Measurements from ENCODE around the gene GLCE. TPM values are rescaled to one million over a fixed set of nuclear protein-coding genes. Genes with fewer than 3 reads are reported as not detected.
A peak's percentile ranks its signal among the peaks of the same experiment; 100 is the strongest.

The GLCE gene
- total RNA-seq, result 10 to 100 TPM; 10.3 to 19.1 (median 12.7) TPM
- 10 to 100 TPM; 12.0 to 24.6 (median 16.7) TPM for polyA plus RNA-seq

- peak; percentile 97 for DNase-seq
- H3K36me3 ChIP-seq, result no peaks in the 10 kb centered on the region
- intact Hi-C loops (cut with DNase I), result loop anchor here (5.0 to 10.0 kb wide), 2 partner anchors 107 to 234 kb away; no protein-coding TSS in a partner anchor
- peak within 1 kb of the TSS; percentile 69 to 92 (median 82) for H3K4me3 ChIP-seq
- peaks cover 0 to 10% (median 6%) of the 10 kb centered on the region in 4 donors for H3K4me1 ChIP-seq
- H3K27ac ChIP-seq, result peak within 1 kb of the TSS; percentile 76 to 88 (median 84)
- no peaks in the 10 kb centered on the region for H3K9me3 ChIP-seq
- WGBS, 2 donors, result 0 to 1% methylated on average over 76 of the region's 76 CpGs
- H3K27me3 ChIP-seq, result no peaks in the 10 kb centered on the region
- TF ChIP-seq CTCF (IDR thresholded peaks at IDR 0.05) (no peak), POLR2A (IDR thresholded peaks at IDR 0.05) (peak; percentile 74 to 84), POLR2AphosphoS5 (IDR thresholded peaks at IDR 0.05) (peak; percentile 85 to 96 (median 94)), EP300 (IDR thresholded peaks at IDR 0.05) (no peak)
These were observed at the start of gene GLCE for GRCh38 chr15:69160141-69160993. Gene GLCE (plus strand): TSS chr15:69160635. CDS start chr15:69255807, 95,172 bp downstream.

GRCh38 chr15:69114331-69114928 is 46.0 kb upstream of the GLCE start:
- H3K27me3 ChIP-seq, result peaks cover 0 to 15% (median 6%) of the 10 kb centered on the region in 3 donors
- no peaks in the 10 kb centered on the region for H3K4me1 ChIP-seq
- no peak overlapping the region for H3K27ac ChIP-seq
- no peak for TF ChIP-seq POLR2A (IDR thresholded peaks at IDR 0.05)
- no peak for TF ChIP-seq EP300 (IDR thresholded peaks at IDR 0.05)
- no peak for TF ChIP-seq POLR2AphosphoS5 (IDR thresholded peaks at IDR 0.05)
- no peak for TF ChIP-seq CTCF (IDR thresholded peaks at IDR 0.05)
- no peaks in the 10 kb centered on the region for H3K9me3 ChIP-seq
- no peak overlapping the region for H3K4me3 ChIP-seq
- intact Hi-C loops (cut with DNase I), result no loop called here
- no peaks in the 10 kb centered on the region for H3K36me3 ChIP-seq
- WGBS, 2 donors, result 26 to 58% methylated on average over 11 of the region's 11 CpGs
- no peak for DNase-seq

- 73 to 84% methylated on average over 7 of the region's 7 CpGs for WGBS, 2 donors
These were observed 45.4 kb upstream of the GLCE start for GRCh38 chr15:69115031-69115430.

GRCh38 chr15:69116391-69116790 is 44.0 kb upstream of the GLCE start:
- no peaks in the 10 kb centered on the region for H3K4me1 ChIP-seq
- H3K36me3 ChIP-seq, result no peaks in the 10 kb centered on the region
- no peak overlapping the region for H3K4me3 ChIP-seq
- DNase-seq, result no peak
- peaks cover 0 to 15% (median 6%) of the 10 kb centered on the region in 3 donors for H3K27me3 ChIP-seq
- intact Hi-C loops (cut with DNase I), result no loop called here
- H3K9me3 ChIP-seq, result no peaks in the 10 kb centered on the region
- TF ChIP-seq POLR2A (IDR thresholded peaks at IDR 0.05) (no peak), POLR2AphosphoS5 (IDR thresholded peaks at IDR 0.05) (no peak)
- WGBS, 2 donors, result 80 to 93% methylated on average over 4 of the region's 4 CpGs
- no peak overlapping the region for H3K27ac ChIP-seq

More at GRCh38 chr15:69115031-69115430, 45.4 kb upstream of the GLCE start:
- no peak overlapping the region for H3K4me3 ChIP-seq
- H3K36me3 ChIP-seq, result no peaks in the 10 kb centered on the region
- intact Hi-C loops (cut with DNase I), result no loop called here
- no peaks in the 10 kb centered on the region for H3K9me3 ChIP-seq
- no peaks in the 10 kb centered on the region for H3K4me1 ChIP-seq
- DNase-seq, result no peak
- H3K27me3 ChIP-seq, result peaks cover 0 to 15% (median 6%) of the 10 kb centered on the region in 3 donors
- no peak for TF ChIP-seq POLR2A (IDR thresholded peaks at IDR 0.05)
- H3K27ac ChIP-seq, result no peak overlapping the region

- H3K27me3 ChIP-seq, result peaks cover 0 to 15% (median 6%) of the 10 kb centered on the region in 3 donors
- TF ChIP-seq CTCF (IDR thresholded peaks at IDR 0.05) (no peak), POLR2AphosphoS5 (IDR thresholded peaks at IDR 0.05) (no peak), POLR2A (IDR thresholded peaks at IDR 0.05) (no peak), EP300 (IDR thresholded peaks at IDR 0.05) (no peak)
These were observed 43.0 kb upstream of the GLCE start for GRCh38 chr15:69117431-69117871.

More at GRCh38 chr15:69117431-69117871, 43.0 kb upstream of the GLCE start:
- no peak for DNase-seq
- Histone ChIP-seq H3K4me1 (no peaks in the 10 kb centered on the region), H3K36me3 (no peaks in the 10 kb centered on the region), H3K4me3 (no peak overlapping the region), H3K27ac (no peak overlapping the region), H3K9me3 (no peaks in the 10 kb centered on the region)
- intact Hi-C loops (cut with DNase I), result no loop called here
- WGBS, 2 donors, result 68 to 75% methylated on average over 7 of the region's 7 CpGs
